ENCODE results near the gene TBC1D9.

TBC1D9 gene

DNA sequence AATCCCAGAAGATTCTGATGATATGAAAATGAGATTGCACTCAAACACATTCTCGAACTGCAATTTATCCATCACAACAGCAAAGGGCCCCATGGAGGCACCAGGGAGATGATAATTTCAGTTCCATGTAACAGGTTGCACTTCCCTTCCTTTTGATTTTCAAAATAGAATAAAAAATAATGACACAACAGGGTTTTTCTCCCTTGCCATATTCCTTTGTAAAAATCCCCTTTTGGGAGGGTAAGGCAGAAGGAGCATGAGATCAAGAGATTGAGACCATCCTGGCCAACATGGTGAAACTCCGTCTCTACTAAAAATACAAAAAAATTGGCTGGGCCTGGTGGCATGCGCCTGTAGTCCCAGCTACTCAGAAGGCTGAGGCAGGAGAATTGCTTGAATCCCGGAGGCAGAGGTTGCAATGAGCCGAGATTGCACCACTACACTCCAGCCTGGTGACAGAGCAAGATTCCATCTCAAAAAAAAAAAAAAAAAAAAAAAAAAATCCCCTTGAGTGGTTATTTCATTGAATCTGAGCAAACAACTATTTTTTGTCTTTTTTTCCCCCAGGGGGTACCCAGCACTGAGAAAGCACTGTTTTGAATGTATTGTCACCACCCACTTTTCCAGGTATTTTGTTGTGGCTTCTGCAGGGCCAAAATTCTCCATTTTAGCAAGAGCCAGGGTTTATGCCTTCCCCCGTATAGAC is 26.7 kb downstream of the TBC1D9 start:
- no peaks in the 10 kb centered on the region for H3K9me3 ChIP-seq (ENCODE audit: control insufficient read depth, low read length)
- H3K4me1 ChIP-seq: peaks cover 2% of the 10 kb centered on the region
- no peak overlapping the region for H2AFZ ChIP-seq
- TF ChIP-seq, protein P1, sequence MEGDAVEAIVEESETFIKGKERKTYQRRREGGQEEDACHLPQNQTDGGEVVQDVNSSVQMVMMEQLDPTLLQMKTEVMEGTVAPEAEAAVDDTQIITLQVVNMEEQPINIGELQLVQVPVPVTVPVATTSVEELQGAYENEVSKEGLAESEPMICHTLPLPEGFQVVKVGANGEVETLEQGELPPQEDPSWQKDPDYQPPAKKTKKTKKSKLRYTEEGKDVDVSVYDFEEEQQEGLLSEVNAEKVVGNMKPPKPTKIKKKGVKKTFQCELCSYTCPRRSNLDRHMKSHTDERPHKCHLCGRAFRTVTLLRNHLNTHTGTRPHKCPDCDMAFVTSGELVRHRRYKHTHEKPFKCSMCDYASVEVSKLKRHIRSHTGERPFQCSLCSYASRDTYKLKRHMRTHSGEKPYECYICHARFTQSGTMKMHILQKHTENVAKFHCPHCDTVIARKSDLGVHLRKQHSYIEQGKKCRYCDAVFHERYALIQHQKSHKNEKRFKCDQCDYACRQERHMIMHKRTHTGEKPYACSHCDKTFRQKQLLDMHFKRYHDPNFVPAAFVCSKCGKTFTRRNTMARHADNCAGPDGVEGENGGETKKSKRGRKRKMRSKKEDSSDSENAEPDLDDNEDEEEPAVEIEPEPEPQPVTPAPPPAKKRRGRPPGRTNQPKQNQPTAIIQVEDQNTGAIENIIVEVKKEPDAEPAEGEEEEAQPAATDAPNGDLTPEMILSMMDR (IDR thresholded peaks at IDR 0.05): no peak
- H3K27me3 ChIP-seq (ENCODE audit: control insufficient read depth, insufficient read depth, low read length): no peaks in the 10 kb centered on the region
- no peak overlapping the region for H3K9ac ChIP-seq
- H3K27ac ChIP-seq: no peak overlapping the region
- no peaks in the 10 kb centered on the region for H3K36me3 ChIP-seq (ENCODE audit: control insufficient read depth, insufficient read depth, low read length)
- no peak overlapping the region for H3K4me2 ChIP-seq (ENCODE audit: low read length)
- H3K4me3 ChIP-seq (ENCODE audit: low read depth, low read length): no peak overlapping the region
- H3K79me2 ChIP-seq: no peaks in the 10 kb centered on the region

DNA sequence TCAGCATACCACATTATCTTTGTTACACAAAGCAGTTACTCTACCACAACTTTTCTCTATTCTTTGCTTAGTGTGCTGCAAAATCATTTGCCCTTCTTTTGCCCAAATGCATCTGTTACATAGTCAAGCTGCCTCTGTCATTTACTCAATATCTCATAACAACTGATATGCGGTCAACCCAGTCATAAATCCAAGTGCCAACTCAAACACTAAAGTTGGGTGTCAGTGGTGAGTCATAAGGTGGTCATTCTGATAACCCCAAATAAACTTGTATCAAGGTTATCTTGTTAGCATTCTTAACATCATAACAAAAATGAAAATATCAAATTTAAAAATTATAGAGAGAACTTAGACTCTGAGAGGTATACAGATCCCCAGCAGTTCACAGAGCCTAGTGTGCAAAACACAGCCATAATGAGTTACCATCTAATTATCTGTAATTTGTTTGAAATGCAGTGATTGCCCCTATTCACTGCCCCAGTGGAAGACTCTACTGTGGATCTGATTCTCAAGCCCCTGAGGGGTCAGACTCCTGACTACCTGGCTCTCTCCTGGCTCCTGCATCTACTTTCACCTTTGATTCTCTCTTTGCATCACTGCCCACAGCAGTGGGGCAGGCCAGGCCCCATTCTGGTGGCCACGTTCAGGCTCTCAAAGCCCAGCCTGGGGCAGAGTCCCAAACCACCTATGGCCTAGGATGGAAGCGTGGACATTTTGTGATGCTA is 29.2 kb downstream of the TBC1D9 start:
- H3K4me2 ChIP-seq (ENCODE audit: low read length): no peak overlapping the region
- H3K27me3 ChIP-seq (ENCODE audit: control insufficient read depth, insufficient read depth, low read length): no peaks in the 10 kb centered on the region
- H3K27ac ChIP-seq: no peak overlapping the region
- H3K4me3 ChIP-seq (ENCODE audit: low read depth, low read length): no peak overlapping the region
- TF ChIP-seq, protein P1 (IDR thresholded peaks at IDR 0.05): no peak
- H2AFZ ChIP-seq: no peak overlapping the region
- no peaks in the 10 kb centered on the region for H3K79me2 ChIP-seq
- H3K36me3 ChIP-seq (ENCODE audit: control insufficient read depth, insufficient read depth, low read length): no peaks in the 10 kb centered on the region
- H3K9me3 ChIP-seq (ENCODE audit: control insufficient read depth, low read length): no peaks in the 10 kb centered on the region
- H3K4me1 ChIP-seq: peaks cover 2% of the 10 kb centered on the region
- no peak overlapping the region for H3K9ac ChIP-seq

DNA sequence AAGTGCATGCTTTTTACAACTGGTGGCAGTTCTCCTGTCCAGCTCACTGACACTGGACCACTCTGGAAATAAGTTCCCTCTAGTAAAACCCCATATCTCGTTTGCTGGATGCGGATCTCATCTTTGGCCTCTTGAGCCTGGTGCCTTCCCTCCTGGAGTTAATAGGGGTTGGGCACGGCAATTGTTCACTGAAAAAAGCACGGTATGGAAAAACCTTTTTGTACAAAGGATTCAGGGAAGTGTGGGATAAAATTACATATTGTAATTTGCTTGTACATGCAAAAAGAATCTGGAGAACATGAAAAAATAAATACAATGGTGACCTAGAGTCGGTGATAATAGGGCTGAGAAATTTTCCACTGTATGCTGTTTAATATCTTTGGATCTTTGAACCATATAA is 30.6 kb downstream of the TBC1D9 start:
- Histone ChIP-seq H2AFZ (no peak overlapping the region), H3K79me2 (no peaks in the 10 kb centered on the region), H3K4me3 (ENCODE audit: low read depth, low read length) (no peak overlapping the region), H3K4me2 (ENCODE audit: low read length) (no peak overlapping the region), H3K27me3 (ENCODE audit: control insufficient read depth, insufficient read depth, low read length) (no peaks in the 10 kb centered on the region), H3K9ac (no peak overlapping the region), H3K9me3 (ENCODE audit: control insufficient read depth, low read length) (no peaks in the 10 kb centered on the region), H3K4me1 (peaks cover 2% of the 10 kb centered on the region), H3K36me3 (ENCODE audit: control insufficient read depth, insufficient read depth, low read length) (no peaks in the 10 kb centered on the region), H3K27ac (no peak overlapping the region)
- TF ChIP-seq, protein P1 (IDR thresholded peaks at IDR 0.05): no peak

DNA sequence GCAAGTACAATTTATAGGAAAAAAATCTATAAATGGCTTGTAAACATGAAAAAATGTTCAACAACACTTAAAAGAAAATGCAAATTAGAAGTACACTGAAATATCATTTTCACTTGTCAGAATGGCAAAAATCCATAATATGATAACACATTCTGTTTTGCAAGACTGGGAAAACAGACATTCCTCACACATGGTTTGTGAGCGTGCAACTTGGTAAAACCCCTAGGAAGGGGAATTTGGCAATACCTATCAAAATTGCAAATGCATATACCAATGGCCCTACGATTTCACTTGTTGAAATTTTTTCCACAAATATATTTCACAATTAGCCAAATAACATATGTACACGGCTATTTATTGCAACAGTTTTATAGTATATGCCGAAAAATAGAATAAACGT is 31.4 kb downstream of the TBC1D9 start:
- Histone ChIP-seq H3K79me2 (no peaks in the 10 kb centered on the region), H3K4me1 (peaks cover 4% of the 10 kb centered on the region), H3K4me3 (ENCODE audit: low read depth, low read length) (no peak overlapping the region), H3K36me3 (ENCODE audit: control insufficient read depth, insufficient read depth, low read length) (no peaks in the 10 kb centered on the region), H3K9ac (no peak overlapping the region), H3K4me2 (ENCODE audit: low read length) (no peak overlapping the region), H2AFZ (no peak overlapping the region), H3K27ac (no peak overlapping the region), H3K27me3 (ENCODE audit: control insufficient read depth, insufficient read depth, low read length) (no peaks in the 10 kb centered on the region), H3K9me3 (ENCODE audit: control insufficient read depth, low read length) (no peaks in the 10 kb centered on the region)
- TF ChIP-seq, protein P1 (IDR thresholded peaks at IDR 0.05): no peak

All from parathyroid adenoma (tissue), 2 donors.